IPS-15b (cell line): ENCODE measurements around the gene PPP1R2C.

ENCODE experiments used
- H3K27me3 ChIP-seq: one replicate; pipeline ENCODE4 v1.6.1; 2013; ENCODE audit warnings: low read length; ENCODE audit not compliant: control insufficient read depth, insufficient read depth
- H3K36me3 ChIP-seq: one replicate; pipeline ENCODE4 v1.6.1; 2013; ENCODE audit warnings: low read length; ENCODE audit not compliant: control insufficient read depth, insufficient read depth
- H3K4me1 ChIP-seq: one replicate; pipeline ENCODE4 v1.6.1; 2013; ENCODE audit warnings: mild to moderate bottlenecking, low read length; ENCODE audit not compliant: control insufficient read depth, insufficient read depth
- H3K4me3 ChIP-seq: one replicate; pipeline ENCODE4 v1.5.1; 2013; ENCODE audit warnings: low read depth, low read length
- H3K9ac ChIP-seq: one replicate; pipeline ENCODE4 v1.6.1; 2013; ENCODE audit warnings: low read depth, mild to moderate bottlenecking, low read length
- H3K9me3 ChIP-seq: one replicate; pipeline ENCODE4 v1.6.1; 2013; ENCODE audit warnings: mild to moderate bottlenecking, low read length; ENCODE audit not compliant: control insufficient read depth, insufficient read depth

PPP1R2C gene

GRCh38 chrX:42783451-42783850, 5.5 kb upstream of the PPP1R2C start:
- no peaks in the 10 kb centered on the region for H3K27me3 ChIP-seq

GRCh38 chrX:42776195-42776594, 1.8 kb downstream of the PPP1R2C start:
- no peak overlapping the region for H3K9ac ChIP-seq

More at GRCh38 chrX:42783451-42783850, 5.5 kb upstream of the PPP1R2C start:
- Histone ChIP-seq H3K9ac (no peak overlapping the region), H3K4me3 (no peak overlapping the region), H3K9me3 (no peaks in the 10 kb centered on the region), H3K36me3 (no peaks in the 10 kb centered on the region), H3K4me1 (no peaks in the 10 kb centered on the region)

GRCh38 chrX:42772874-42773273, 5.1 kb downstream of the PPP1R2C start:
- Histone ChIP-seq H3K4me1 (no peaks in the 10 kb centered on the region), H3K36me3 (no peaks in the 10 kb centered on the region), H3K9ac (no peak overlapping the region), H3K27me3 (no peaks in the 10 kb centered on the region), H3K4me3 (no peak overlapping the region), H3K9me3 (peaks cover 4% of the 10 kb centered on the region)

More at GRCh38 chrX:42776195-42776594, 1.8 kb downstream of the PPP1R2C start:
- H3K9me3 ChIP-seq, result peaks cover 4% of the 10 kb centered on the region
- no peak overlapping the region for H3K4me3 ChIP-seq
- no peaks in the 10 kb centered on the region for H3K27me3 ChIP-seq
- H3K4me1 ChIP-seq, result no peaks in the 10 kb centered on the region
- no peaks in the 10 kb centered on the region for H3K36me3 ChIP-seq

GRCh38 chrX:42771506-42772335, 6.2 kb downstream of the PPP1R2C start:
- Histone ChIP-seq H3K4me1 (no peaks in the 10 kb centered on the region), H3K4me3 (no peak overlapping the region), H3K36me3 (no peaks in the 10 kb centered on the region), H3K27me3 (no peaks in the 10 kb centered on the region), H3K9me3 (peaks cover 4% of the 10 kb centered on the region), H3K9ac (no peak overlapping the region)

- no peaks in the 10 kb centered on the region for H3K27me3 ChIP-seq
- no peaks in the 10 kb centered on the region for H3K36me3 ChIP-seq
- H3K4me3 ChIP-seq, result no peak overlapping the region
- H3K9me3 ChIP-seq, result peaks cover 4% of the 10 kb centered on the region
- no peaks in the 10 kb centered on the region for H3K4me1 ChIP-seq
- H3K9ac ChIP-seq, result no peak overlapping the region
Measured at GRCh38 chrX:42770566-42770965, 7.4 kb downstream of the PPP1R2C start.

GRCh38 chrX:42759881-42760280, 18.1 kb downstream of the PPP1R2C start:
- peaks cover 3% of the 10 kb centered on the region for H3K9me3 ChIP-seq
- H3K9ac ChIP-seq, result no peak overlapping the region
- no peaks in the 10 kb centered on the region for H3K27me3 ChIP-seq
- H3K4me3 ChIP-seq, result no peak overlapping the region
- H3K4me1 ChIP-seq, result no peaks in the 10 kb centered on the region
- no peaks in the 10 kb centered on the region for H3K36me3 ChIP-seq

GRCh38 chrX:42755815-42756214, 22.1 kb downstream of the PPP1R2C start:
- H3K4me3 ChIP-seq, result no peak overlapping the region
- no peaks in the 10 kb centered on the region for H3K36me3 ChIP-seq
- no peaks in the 10 kb centered on the region for H3K9me3 ChIP-seq
- no peaks in the 10 kb centered on the region for H3K4me1 ChIP-seq
- no peak overlapping the region for H3K9ac ChIP-seq
- H3K27me3 ChIP-seq, result no peaks in the 10 kb centered on the region

- Histone ChIP-seq H3K27me3 (no peaks in the 10 kb centered on the region), H3K9ac (no peak overlapping the region), H3K36me3 (no peaks in the 10 kb centered on the region), H3K4me3 (no peak overlapping the region), H3K4me1 (no peaks in the 10 kb centered on the region), H3K9me3 (no peaks in the 10 kb centered on the region)
Measured at GRCh38 chrX:42754603-42755002, 23.4 kb downstream of the PPP1R2C start.

- Histone ChIP-seq H3K4me1 (no peaks in the 10 kb centered on the region), H3K36me3 (no peaks in the 10 kb centered on the region), H3K27me3 (no peaks in the 10 kb centered on the region), H3K9ac (no peak overlapping the region), H3K4me3 (no peak overlapping the region), H3K9me3 (no peaks in the 10 kb centered on the region)
Measured at GRCh38 chrX:42754115-42754514, 23.8 kb downstream of the PPP1R2C start.

GRCh38 chrX:42752730-42753129, 25.2 kb downstream of the PPP1R2C start:
- H3K4me3 ChIP-seq, result no peak overlapping the region
- H3K9me3 ChIP-seq, result no peaks in the 10 kb centered on the region
- no peak overlapping the region for H3K9ac ChIP-seq
- peaks cover 8% of the 10 kb centered on the region for H3K4me1 ChIP-seq
- H3K27me3 ChIP-seq, result no peaks in the 10 kb centered on the region
- no peaks in the 10 kb centered on the region for H3K36me3 ChIP-seq

GRCh38 chrX:42751573-42751972, 26.4 kb downstream of the PPP1R2C start:
- no peak overlapping the region for H3K4me3 ChIP-seq
- H3K36me3 ChIP-seq, result no peaks in the 10 kb centered on the region
- H3K27me3 ChIP-seq, result no peaks in the 10 kb centered on the region
- peaks cover 8% of the 10 kb centered on the region for H3K4me1 ChIP-seq
- H3K9ac ChIP-seq, result no peak overlapping the region
- no peaks in the 10 kb centered on the region for H3K9me3 ChIP-seq

GRCh38 chrX:42748067-42748850, 29.7 kb downstream of the PPP1R2C start:
- Histone ChIP-seq H3K9me3 (no peaks in the 10 kb centered on the region), H3K4me3 (no peak overlapping the region), H3K9ac (no peak overlapping the region), H3K4me1 (peaks cover 8% of the 10 kb centered on the region), H3K36me3 (no peaks in the 10 kb centered on the region), H3K27me3 (no peaks in the 10 kb centered on the region)
